GM10266 (cell line): Measurements from ENCODE around the gene CCDC148.
A peak's percentile ranks its signal among the peaks of the same experiment; 100 is the strongest.

Experiments
- DNase-seq: peaks from one replicate; pipeline ENCODE4 v3.0.0; 2012; ENCODE audit errors: extremely low spot score
- TF ChIP-seq, protein P1 (sequence below): IDR thresholded peaks from 2 replicates; pipeline ENCODE4 v1.5.1; 2012; ENCODE audit warnings: mild to moderate bottlenecking, low read depth; ENCODE audit not compliant: control insufficient read depth, insufficient read depth; ENCODE audit errors: missing control alignments

The CCDC148 gene

DNA sequence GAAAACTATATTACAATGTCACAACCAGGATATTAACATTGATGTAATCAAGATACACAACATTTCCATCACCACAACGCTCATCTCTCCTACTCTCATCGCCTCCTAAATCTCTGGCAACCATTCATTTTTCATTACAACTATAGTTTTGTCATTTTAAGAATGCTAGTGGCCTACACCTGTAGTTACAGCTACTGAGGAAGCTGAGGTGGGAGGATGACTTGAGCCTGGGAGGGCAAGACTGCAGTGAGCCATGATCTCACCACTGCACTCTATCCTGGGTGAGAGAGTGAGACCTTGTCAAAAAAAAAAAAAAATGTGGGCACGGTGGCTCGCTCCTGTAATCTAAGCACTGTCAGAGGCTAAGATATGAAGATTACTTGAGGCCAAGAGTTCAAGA is 10.7 kb upstream of the CCDC148 start:
- TF ChIP-seq, protein P1, sequence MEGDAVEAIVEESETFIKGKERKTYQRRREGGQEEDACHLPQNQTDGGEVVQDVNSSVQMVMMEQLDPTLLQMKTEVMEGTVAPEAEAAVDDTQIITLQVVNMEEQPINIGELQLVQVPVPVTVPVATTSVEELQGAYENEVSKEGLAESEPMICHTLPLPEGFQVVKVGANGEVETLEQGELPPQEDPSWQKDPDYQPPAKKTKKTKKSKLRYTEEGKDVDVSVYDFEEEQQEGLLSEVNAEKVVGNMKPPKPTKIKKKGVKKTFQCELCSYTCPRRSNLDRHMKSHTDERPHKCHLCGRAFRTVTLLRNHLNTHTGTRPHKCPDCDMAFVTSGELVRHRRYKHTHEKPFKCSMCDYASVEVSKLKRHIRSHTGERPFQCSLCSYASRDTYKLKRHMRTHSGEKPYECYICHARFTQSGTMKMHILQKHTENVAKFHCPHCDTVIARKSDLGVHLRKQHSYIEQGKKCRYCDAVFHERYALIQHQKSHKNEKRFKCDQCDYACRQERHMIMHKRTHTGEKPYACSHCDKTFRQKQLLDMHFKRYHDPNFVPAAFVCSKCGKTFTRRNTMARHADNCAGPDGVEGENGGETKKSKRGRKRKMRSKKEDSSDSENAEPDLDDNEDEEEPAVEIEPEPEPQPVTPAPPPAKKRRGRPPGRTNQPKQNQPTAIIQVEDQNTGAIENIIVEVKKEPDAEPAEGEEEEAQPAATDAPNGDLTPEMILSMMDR: no peak
- no peak for DNase-seq

DNA sequence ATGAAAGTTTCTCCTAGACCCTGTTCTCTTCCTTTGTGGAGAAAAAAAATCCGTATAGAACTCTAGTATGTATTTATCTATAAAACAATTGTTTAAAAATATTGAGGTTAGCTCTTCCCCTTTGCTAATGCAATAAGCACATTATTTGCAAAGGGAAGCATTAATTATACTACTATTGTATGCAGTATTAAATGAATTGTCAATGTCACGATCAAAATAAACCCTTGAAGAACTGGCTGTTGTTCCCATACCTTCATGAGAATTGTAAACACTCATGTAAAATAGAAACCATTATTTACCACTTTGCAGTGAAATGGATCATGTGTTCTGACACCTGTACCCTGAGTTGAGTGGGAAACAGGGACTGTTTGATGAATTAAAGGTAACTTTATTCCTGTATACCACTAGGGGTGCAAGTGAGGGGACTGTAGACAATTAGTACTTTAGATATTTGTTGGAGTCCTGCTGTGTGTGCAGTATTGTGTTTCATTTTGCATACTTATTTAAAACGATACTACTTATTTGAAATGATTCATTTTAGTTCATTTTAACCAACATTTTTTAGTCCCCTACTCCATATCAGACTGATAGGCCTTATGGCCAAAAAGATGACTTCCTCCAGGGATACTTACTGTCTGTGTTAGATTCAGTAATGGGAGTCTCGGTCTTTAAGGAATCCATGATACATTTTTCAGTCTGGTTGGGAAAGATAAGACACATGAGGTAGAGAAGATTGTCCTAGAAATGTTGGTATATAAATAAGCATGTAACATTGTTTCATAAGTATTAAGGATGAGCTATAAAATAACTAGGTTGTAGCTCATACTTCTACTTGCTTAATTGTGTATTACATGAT is 8.1 kb upstream of the CCDC148 start:
- TF ChIP-seq, protein P1: peak; percentile 33
- DNase-seq: peak; percentile 14

DNA sequence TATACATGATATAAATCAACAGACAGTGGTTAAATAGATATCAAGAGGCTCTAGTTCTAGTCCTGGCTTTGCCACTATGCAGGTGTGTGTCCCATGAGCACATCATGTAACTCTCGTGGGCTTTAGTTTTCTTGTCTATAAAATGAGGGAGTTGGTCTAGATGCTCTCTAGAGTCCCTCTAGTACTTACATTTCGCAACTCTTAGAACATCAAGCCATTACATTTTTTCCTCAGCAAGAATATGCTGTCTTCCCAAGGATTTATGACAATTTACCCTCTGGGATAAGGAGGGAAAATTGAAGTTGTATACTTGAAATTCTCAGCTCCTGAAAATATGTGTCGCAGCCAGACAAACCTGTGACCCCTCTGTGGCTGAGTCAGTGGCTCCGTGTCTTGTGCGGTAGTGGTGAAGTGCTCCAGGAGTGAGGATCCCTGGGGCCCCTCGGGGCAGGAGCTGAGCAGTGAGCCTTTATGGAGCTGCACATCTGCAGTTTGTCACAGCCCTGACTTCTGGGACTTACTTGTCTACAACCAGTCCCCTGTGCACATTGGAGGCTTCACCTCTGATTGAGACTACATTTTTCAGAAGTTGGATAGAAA is 7.0 kb upstream of the CCDC148 start:
- TF ChIP-seq, protein P1: no peak

DNA sequence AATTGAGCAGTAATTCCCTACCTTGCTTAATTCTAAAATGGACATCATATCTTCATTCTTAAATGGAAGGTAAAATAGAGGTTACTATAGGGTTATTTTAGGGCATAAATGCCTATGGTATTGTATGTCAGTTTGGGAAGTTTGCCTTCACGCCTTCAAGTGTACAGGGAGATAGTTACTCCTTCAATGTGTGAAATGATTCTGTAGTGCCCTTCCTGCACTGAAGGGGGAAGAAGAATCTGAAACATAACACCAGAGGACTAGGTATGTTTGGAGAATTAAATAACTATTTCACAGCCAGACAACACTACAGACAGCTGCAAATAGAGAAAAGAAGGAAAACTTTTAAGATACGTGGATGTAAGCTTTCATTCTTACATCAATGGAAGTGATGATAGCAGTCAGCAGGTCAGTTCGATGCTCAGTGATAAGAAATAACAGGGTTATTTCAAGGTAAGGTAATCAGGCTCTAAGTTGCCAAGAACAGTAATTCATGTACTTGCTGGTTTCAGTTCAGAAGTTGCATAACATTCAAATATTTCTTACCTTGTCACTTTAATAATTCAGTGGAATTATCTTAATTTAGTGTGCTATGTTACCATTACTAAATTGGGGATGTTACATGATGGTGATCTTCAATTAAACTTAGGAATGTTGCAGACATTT is 4.2 kb upstream of the CCDC148 start:
- no peak for DNase-seq
- TF ChIP-seq, protein P1: peak; percentile 23

More for the DNA sequence above, 7.0 kb upstream of the CCDC148 start:
- DNase-seq: no peak

DNA sequence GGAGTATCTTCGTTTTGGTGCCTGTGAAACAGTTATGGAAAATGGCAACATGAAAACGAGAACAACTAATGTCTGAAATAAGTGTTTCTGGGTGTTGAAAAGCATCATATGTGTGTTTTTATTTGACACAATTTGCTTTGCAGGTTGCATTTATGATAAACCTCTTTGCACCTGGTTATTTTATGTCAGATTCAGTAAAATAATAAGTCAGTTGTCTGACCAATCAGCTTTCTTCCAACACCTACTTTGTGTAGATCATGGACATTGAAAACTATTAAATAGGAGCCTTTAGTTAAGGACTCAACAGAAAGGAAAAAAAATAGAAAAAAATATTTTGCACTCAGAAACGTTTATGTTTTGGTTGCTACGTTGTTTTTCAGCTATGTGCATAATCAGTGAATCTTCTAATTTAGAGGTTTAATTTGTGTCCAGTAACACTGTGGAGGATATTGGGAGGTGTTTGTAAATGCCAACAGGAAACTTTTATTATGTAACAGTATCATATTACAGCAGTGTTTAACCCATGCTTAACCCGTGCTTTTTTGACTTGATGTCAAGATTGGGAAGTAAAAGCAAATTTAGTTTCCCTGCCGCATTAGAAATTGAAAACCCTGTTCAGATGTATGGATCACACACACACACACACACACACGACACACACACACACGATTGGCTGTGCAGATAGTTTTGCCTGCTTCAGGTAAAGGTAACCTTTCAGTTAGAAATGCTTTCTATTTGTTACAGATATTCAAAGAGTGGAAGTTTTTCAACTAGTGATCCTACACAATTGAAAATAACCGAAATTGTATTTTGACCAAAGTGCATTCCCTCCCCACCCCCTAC is 2.8 kb upstream of the CCDC148 start:
- TF ChIP-seq, protein P1: no peak
- DNase-seq: no peak

DNA sequence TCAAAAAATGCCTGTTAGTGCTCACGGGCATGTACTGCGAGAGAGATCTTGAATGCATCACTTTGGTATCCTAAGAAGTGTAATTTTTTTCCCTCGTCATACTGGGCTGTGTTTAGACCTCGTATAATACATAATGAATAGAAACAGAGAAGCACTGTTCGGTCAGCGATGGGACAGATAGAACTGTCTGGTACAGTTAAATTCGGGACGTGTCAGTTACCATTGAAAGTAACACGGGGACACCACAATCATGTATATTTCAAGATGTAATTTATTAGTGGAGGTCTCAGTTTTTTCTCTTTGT is 2.0 kb upstream of the CCDC148 start:
- TF ChIP-seq, protein P1: no peak
- no peak for DNase-seq
